Islet precursor cell (in vitro differentiated cells): ENCODE measurements around the gene GJC2.

Source experiments
- DNase-seq: peaks from one replicate; pipeline ENCODE4 v3.0.0-alpha.2; 2018

GJC2 gene

GRCh38 chr1:228117335-228117734, 32.4 kb upstream of the GJC2 start:
- no peak for DNase-seq

- DNase-seq, result no peak
Observed at GRCh38 chr1:228118040-228118439, 31.7 kb upstream of the GJC2 start.

GRCh38 chr1:228120351-228120750, 29.4 kb upstream of the GJC2 start:
- DNase-seq, result no peak

GRCh38 chr1:228120857-228121489, 28.8 kb upstream of the GJC2 start:
- no peak for DNase-seq

- no peak for DNase-seq
Observed at GRCh38 chr1:228122921-228123441, 26.7 kb upstream of the GJC2 start.

GRCh38 chr1:228123505-228123904, 26.2 kb upstream of the GJC2 start:
- DNase-seq, result no peak

GRCh38 chr1:228125185-228125584, 24.5 kb upstream of the GJC2 start:
- DNase-seq, result no peak

GRCh38 chr1:228131766-228132165, 18.0 kb upstream of the GJC2 start:
- DNase-seq, result peak; percentile 61

GRCh38 chr1:228134591-228134990, 15.1 kb upstream of the GJC2 start:
- DNase-seq, result no peak

- DNase-seq, result no peak
Observed at GRCh38 chr1:228136901-228137300, 12.8 kb upstream of the GJC2 start.

GRCh38 chr1:228139406-228139930, 10.3 kb upstream of the GJC2 start:
- no peak for DNase-seq

- DNase-seq, result peak; percentile 100
Observed at GRCh38 chr1:228139931-228140723, 9.6 kb upstream of the GJC2 start, which contains the start of gene GUK1. TSS of gene GUK1 (plus strand) at chr1:228140279. CDS start at chr1:228140303, 24 bp downstream.

GRCh38 chr1:228140724-228141225, 9.0 kb upstream of the GJC2 start:
- DNase-seq, result no peak

- peak; percentile 40 for DNase-seq
Observed at GRCh38 chr1:228141226-228142044, 8.3 kb upstream of the GJC2 start.

GRCh38 chr1:228142155-228142691, 7.5 kb upstream of the GJC2 start:
- DNase-seq, result peak; percentile 31

GRCh38 chr1:228142701-228143136, 7.0 kb upstream of the GJC2 start:
- no peak for DNase-seq

GRCh38 chr1:228143480-228144192, 6.1 kb upstream of the GJC2 start:
- DNase-seq, result no peak

GRCh38 chr1:228144193-228144992, 5.3 kb upstream of the GJC2 start:
- DNase-seq, result no peak

GRCh38 chr1:228144993-228145343, 4.8 kb upstream of the GJC2 start:
- DNase-seq, result no peak

GRCh38 chr1:228145463-228146416, 4.0 kb upstream of the GJC2 start:
- no peak for DNase-seq
